GM23248 (cell line): ENCODE measurements around the gene PITPNB. TPM values are rescaled to one million over a fixed set of nuclear protein-coding genes. Genes with fewer than 3 reads are reported as not detected.

Experiments used
- DNase-seq: peaks from one replicate; pipeline ENCODE4 v3.0.0-alpha.2; 2015
- H2AFZ ChIP-seq: fragments of 200-600 bp; sonication (generic); 2 replicates; pipeline ENCODE4 v1.6.1; 2016; ENCODE audit warnings: antibody characterized with exemption
- H3F3A ChIP-seq: fragments of 200-600 bp; sonication (generic); 2 replicates; pipeline ENCODE4 v1.6.1; 2016; ENCODE audit warnings: mild to moderate bottlenecking, antibody characterized with exemption, mixed run types; ENCODE audit not compliant: insufficient read depth
- H3K27ac ChIP-seq: fragments of 200-600 bp; sonication (generic); 2 replicates; pipeline ENCODE4 v1.5.1; 2016; ENCODE audit warnings: mild to moderate bottlenecking
- H3K27me3 ChIP-seq: fragments of 200-600 bp; sonication (generic); replicated peaks from 2 replicates; pipeline ENCODE4 v1.6.1; 2016; ENCODE audit warnings: mild to moderate bottlenecking; ENCODE audit not compliant: insufficient read depth
- H3K36me3 ChIP-seq: fragments of 200-600 bp; sonication (generic); 2 replicates; pipeline ENCODE4 v1.6.1; 2016; ENCODE audit warnings: low read depth, mild to moderate bottlenecking
- H3K4me1 ChIP-seq: fragments of 200-600 bp; sonication (generic); 2 replicates; pipeline ENCODE4 v1.6.1; 2016; ENCODE audit warnings: mild to moderate bottlenecking; ENCODE audit not compliant: insufficient read depth
- H3K4me2 ChIP-seq: fragments of 200-600 bp; sonication (generic); one replicate; pipeline ENCODE4 v1.6.1; 2016; ENCODE audit warnings: mild to moderate bottlenecking; ENCODE audit not compliant: unreplicated experiment
- H3K4me3 ChIP-seq: fragments of 200-600 bp; sonication (generic); 2 replicates; pipeline ENCODE4 v1.5.1; 2016; ENCODE audit warnings: mild to moderate bottlenecking
- H3K79me2 ChIP-seq: fragments of 200-600 bp; sonication (generic); 2 replicates; pipeline ENCODE4 v1.6.1; 2016; ENCODE audit warnings: mild to moderate bottlenecking; ENCODE audit not compliant: insufficient read depth
- H3K9ac ChIP-seq: fragments of 200-600 bp; sonication (generic); 2 replicates; pipeline ENCODE4 v1.6.1; 2016; ENCODE audit warnings: mild to moderate bottlenecking
- H3K9me2 ChIP-seq: fragments of 200-600 bp; sonication (generic); 2 replicates; pipeline ENCODE4 v1.6.1; 2016; ENCODE audit warnings: mixed run types, mild to moderate bottlenecking, moderate library complexity; ENCODE audit not compliant: insufficient read depth
- H3K9me3 ChIP-seq: fragments of 200-600 bp; sonication (generic); one replicate; pipeline ENCODE4 v1.6.1; 2017; ENCODE audit warnings: low read depth
- H4K20me1 ChIP-seq: fragments of 200-600 bp; sonication (generic); 2 replicates; pipeline ENCODE4 v1.6.0; 2016; ENCODE audit not compliant: insufficient read depth
- EZH2 ChIP-seq: fragments of 200-600 bp; sonication (generic); IDR thresholded peaks from 2 replicates; pipeline ENCODE4 v1.6.1; 2018; ENCODE audit warnings: antibody characterized with exemption, mild to moderate bottlenecking; ENCODE audit not compliant: insufficient read depth, poor library complexity, severe bottlenecking
- EZH2phosphoT487 ChIP-seq: fragments of 200-600 bp; sonication (generic); IDR thresholded peaks from 2 replicates; pipeline ENCODE4 v1.6.1; 2018; ENCODE audit warnings: antibody characterized with exemption, moderate library complexity, mild to moderate bottlenecking, low read depth; ENCODE audit not compliant: insufficient read depth
- WGBS, 2 experiments: methylation state at CpG; one replicate each; pipeline ENCODE4 v1.1.6; 2015 to 2017; ENCODE audit warnings: low lambda C conversion rate in 2 of 2, low coverage in 1 of 2; ENCODE audit errors: missing lambda C conversion rate in 2 of 2; 5-methylcytosine and 5-hydroxymethylcytosine counted together
- in situ Hi-C: fragments of 300-500 bp; cut with MboI; formaldehyde crosslinking; loops from 2 replicates; pipeline ENCODE4 v1.15.0; 2020
- polyA plus RNA-seq: library from polyadenylated mRNA; unstranded; fragments of >200 nt; fragmentation: Nextera tagmentation; extraction: Ambion mirVana; gene quantifications from 2 replicates; pipeline ENCODE4 v1.2.1, GENCODE V29; 2016
- total RNA-seq: library from RNA; depleted of rRNA; stranded (reverse); fragments of >200 nt; shearing (Covaris generic); gene quantifications from 2 replicates; pipeline ENCODE4 v1.2.3, GENCODE V29; 2014

The PITPNB gene
- total and polyA plus RNA-seq, 2 experiments from 2014 or later = 17.7 to 82.1 TPM

GRCh38 chr22:27829620-27830019 is 89.4 kb downstream of the PITPNB start:
- Histone ChIP-seq H3K79me2 (no peaks in the 10 kb centered on the region), H3K4me3 (no peak overlapping the region), H2AFZ (no peak overlapping the region), H3K4me2 (no peak overlapping the region), H4K20me1 (no peaks in the 10 kb centered on the region), H3K27me3 (no peaks in the 10 kb centered on the region), H3K36me3 (no peaks in the 10 kb centered on the region), H3K9me2 (no peaks in the 10 kb centered on the region), H3F3A (no peaks in the 10 kb centered on the region), H3K9me3 (no peaks in the 10 kb centered on the region), H3K9ac (no peak overlapping the region), H3K4me1 (no peaks in the 10 kb centered on the region), H3K27ac (no peak overlapping the region)
- in situ Hi-C loops = no loop called here
- WGBS, 2 experiments = 87 to 90% methylated on average over 3 of the region's 3 CpGs
- DNase-seq = no peak
- no peak for TF ChIP-seq EZH2phosphoT487
- TF ChIP-seq EZH2 = no peak

GRCh38 chr22:27827604-27828587 is 91.2 kb downstream of the PITPNB start:
- H3K27me3 ChIP-seq = no peaks in the 10 kb centered on the region
- no peaks in the 10 kb centered on the region for H3K9me2 ChIP-seq
- WGBS, 2 experiments = 64 to 67% methylated on average over 23 of the region's 23 CpGs
- H3F3A ChIP-seq = no peaks in the 10 kb centered on the region
- TF ChIP-seq EZH2phosphoT487 = no peak
- no peak for TF ChIP-seq EZH2
- no peaks in the 10 kb centered on the region for H3K36me3 ChIP-seq
- no peaks in the 10 kb centered on the region for H3K9me3 ChIP-seq
- in situ Hi-C loops = no loop called here
- H3K4me2 ChIP-seq = no peak overlapping the region
- no peak overlapping the region for H3K4me3 ChIP-seq
- H3K9ac ChIP-seq = no peak overlapping the region
- no peaks in the 10 kb centered on the region for H3K4me1 ChIP-seq
- DNase-seq = no peak
- no peak overlapping the region for H2AFZ ChIP-seq
- H4K20me1 ChIP-seq = no peaks in the 10 kb centered on the region
- no peaks in the 10 kb centered on the region for H3K79me2 ChIP-seq
- no peak overlapping the region for H3K27ac ChIP-seq

GRCh38 chr22:27825174-27825573 is 93.9 kb downstream of the PITPNB start:
- no peak overlapping the region for H2AFZ ChIP-seq
- 86 to 91% methylated on average over 6 of the region's 6 CpGs for WGBS, 2 experiments
- H3K4me3 ChIP-seq = no peak overlapping the region
- TF ChIP-seq EZH2 (no peak), EZH2phosphoT487 (no peak)
- H4K20me1 ChIP-seq = no peaks in the 10 kb centered on the region
- no peak overlapping the region for H3K27ac ChIP-seq
- DNase-seq = no peak
- no peak overlapping the region for H3K4me2 ChIP-seq
- no peak overlapping the region for H3K9ac ChIP-seq
- no peaks in the 10 kb centered on the region for H3K79me2 ChIP-seq
- no peaks in the 10 kb centered on the region for H3K4me1 ChIP-seq
- no peaks in the 10 kb centered on the region for H3K36me3 ChIP-seq
- H3K27me3 ChIP-seq = no peaks in the 10 kb centered on the region
- no peaks in the 10 kb centered on the region for H3K9me3 ChIP-seq
- H3F3A ChIP-seq = no peaks in the 10 kb centered on the region
- no peaks in the 10 kb centered on the region for H3K9me2 ChIP-seq
- in situ Hi-C loops = no loop called here

GRCh38 chr22:27823221-27823620 is 95.8 kb downstream of the PITPNB start:
- Histone ChIP-seq H2AFZ (no peak overlapping the region), H3K36me3 (no peaks in the 10 kb centered on the region), H3K27ac (no peak overlapping the region), H3K79me2 (no peaks in the 10 kb centered on the region), H3F3A (no peaks in the 10 kb centered on the region), H3K27me3 (no peaks in the 10 kb centered on the region), H3K4me2 (no peak overlapping the region), H3K9ac (no peak overlapping the region), H3K4me1 (no peaks in the 10 kb centered on the region), H3K9me3 (no peaks in the 10 kb centered on the region), H3K4me3 (no peak overlapping the region), H3K9me2 (no peaks in the 10 kb centered on the region), H4K20me1 (no peaks in the 10 kb centered on the region)
- no peak for TF ChIP-seq EZH2
- no peak for TF ChIP-seq EZH2phosphoT487
- DNase-seq = no peak
- in situ Hi-C loops = loop anchor here (25.0 kb wide), 1 partner anchor 611 kb away; no protein-coding TSS in a partner anchor
- 55 to 63% methylated on average over 1 of the region's 1 CpG for WGBS, 2 experiments
